Brain microvascular endothelial cell (primary cell): Measurements from ENCODE around the gene GSPT1.
A peak's percentile ranks its signal among the peaks of the same experiment; 100 is the strongest.
"Not testable (repeated sequence)": the region's sequence is repeated elsewhere in the genome, so short reads cannot be mapped to it uniquely, and the experiment has no call there.

Source experiments
- DNase-seq: peaks from one replicate; pipeline ENCODE4 v3.0.0-alpha.2; 2020
- H3K27ac ChIP-seq: fragments of 250-450 bp; sonication (Bioruptor Pico); 2 replicates; pipeline ENCODE4 v1.5.1; 2020; ENCODE audit warnings: mild to moderate bottlenecking, moderate library complexity
- H3K27me3 ChIP-seq: fragments of 250-450 bp; sonication (Bioruptor Pico); replicated peaks from 2 replicates; pipeline ENCODE4 v1.5.1; 2020; ENCODE audit warnings: mild to moderate bottlenecking
- H3K36me3 ChIP-seq: fragments of 250-450 bp; sonication (Bioruptor Pico); replicated peaks from 2 replicates; pipeline ENCODE4 v1.5.1; 2020; ENCODE audit warnings: mild to moderate bottlenecking
- H3K4me3 ChIP-seq: 2 replicates; pipeline ENCODE4 v1.5.1; 2011; ENCODE audit warnings: low read depth, mild to moderate bottlenecking, control low read depth, low read length, moderate library complexity
- CTCF ChIP-seq: IDR thresholded peaks from 2 replicates; pipeline ENCODE4 v1.5.1; 2011; ENCODE audit warnings: low read depth, mild to moderate bottlenecking, moderate library complexity, low read length, control low read depth, inconsistent platforms; ENCODE audit errors: missing control alignments
- in situ Hi-C: cut with HindIII; loops from 2 replicates; pipeline ENCODE4 v1.10.0; 2017; ENCODE audit warnings: low sequenced_read_pairs, low pct_ligation_motif_present

Gene GSPT1

GRCh38 chr16:11915644-11916523 lies at the start of gene GSPT1:
TSS of gene GSPT1 (minus strand) at chr16:11915956. CDS start at chr16:11915720, 236 bp downstream.
- no peak for TF ChIP-seq CTCF
- DNase-seq, result peak; percentile 99
- in situ Hi-C loops, result no loop called here
- Histone ChIP-seq H3K4me3 (peak within 1 kb of the TSS; percentile 93), H3K36me3 (no peaks in the 10 kb centered on the region), H3K27ac (peak within 1 kb of the TSS; percentile 61), H3K27me3 (no peaks in the 10 kb centered on the region)

GRCh38 chr16:11964761-11965551 lies 49.2 kb upstream of the GSPT1 start, which contains the start of gene TNFRSF17:
TSS of gene TNFRSF17 (plus strand) at chr16:11965210. CDS start at chr16:11965325, 115 bp downstream.
- TF ChIP-seq CTCF, result no peak
- H3K27me3 ChIP-seq, result no peaks in the 10 kb centered on the region
- in situ Hi-C loops, result no loop called here
- no peaks in the 10 kb centered on the region for H3K36me3 ChIP-seq
- H3K4me3 ChIP-seq, result no peak within 1 kb of the TSS
- DNase-seq, result no peak
- no peak within 1 kb of the TSS for H3K27ac ChIP-seq

- no peak for TF ChIP-seq CTCF
- in situ Hi-C loops, result no loop called here
- H3K36me3 ChIP-seq, result no peaks in the 10 kb centered on the region
- H3K27ac ChIP-seq, result no peak overlapping the region
- H3K4me3 ChIP-seq, result no peak overlapping the region
- no peaks in the 10 kb centered on the region for H3K27me3 ChIP-seq
- DNase-seq, result no peak
Observed at GRCh38 chr16:11963706-11964105, 48.0 kb upstream of the GSPT1 start.

- in situ Hi-C loops, H3K27ac ChIP-seq, H3K27me3 ChIP-seq: not testable (repeated sequence)
Observed at GRCh38 chr16:11962978-11963377, 47.2 kb upstream of the GSPT1 start.

GRCh38 chr16:11962457-11962856 lies 46.7 kb upstream of the GSPT1 start:
- DNase-seq, H3K4me3 ChIP-seq, H3K27me3 ChIP-seq, H3K36me3 ChIP-seq, H3K27ac ChIP-seq, in situ Hi-C loops: not testable (repeated sequence)

More at GRCh38 chr16:11962978-11963377, 47.2 kb upstream of the GSPT1 start:
- DNase-seq, H3K4me3 ChIP-seq, H3K36me3 ChIP-seq: not testable (repeated sequence)

- H3K27ac ChIP-seq, result no peak overlapping the region
- no peaks in the 10 kb centered on the region for H3K36me3 ChIP-seq
- in situ Hi-C loops, result no loop called here
- no peak for TF ChIP-seq CTCF
- no peaks in the 10 kb centered on the region for H3K27me3 ChIP-seq
- H3K4me3 ChIP-seq, result no peak overlapping the region
- DNase-seq, result no peak
Observed at GRCh38 chr16:11957591-11958395, 42.0 kb upstream of the GSPT1 start.
